ENCODE data around the gene PCDH15. TPM values are rescaled to one million over a fixed set of nuclear protein-coding genes. Genes with fewer than 3 reads are reported as not detected.

The PCDH15 gene
- total and polyA plus RNA-seq, 7 experiments from 2014 or later = not detected

DNA sequence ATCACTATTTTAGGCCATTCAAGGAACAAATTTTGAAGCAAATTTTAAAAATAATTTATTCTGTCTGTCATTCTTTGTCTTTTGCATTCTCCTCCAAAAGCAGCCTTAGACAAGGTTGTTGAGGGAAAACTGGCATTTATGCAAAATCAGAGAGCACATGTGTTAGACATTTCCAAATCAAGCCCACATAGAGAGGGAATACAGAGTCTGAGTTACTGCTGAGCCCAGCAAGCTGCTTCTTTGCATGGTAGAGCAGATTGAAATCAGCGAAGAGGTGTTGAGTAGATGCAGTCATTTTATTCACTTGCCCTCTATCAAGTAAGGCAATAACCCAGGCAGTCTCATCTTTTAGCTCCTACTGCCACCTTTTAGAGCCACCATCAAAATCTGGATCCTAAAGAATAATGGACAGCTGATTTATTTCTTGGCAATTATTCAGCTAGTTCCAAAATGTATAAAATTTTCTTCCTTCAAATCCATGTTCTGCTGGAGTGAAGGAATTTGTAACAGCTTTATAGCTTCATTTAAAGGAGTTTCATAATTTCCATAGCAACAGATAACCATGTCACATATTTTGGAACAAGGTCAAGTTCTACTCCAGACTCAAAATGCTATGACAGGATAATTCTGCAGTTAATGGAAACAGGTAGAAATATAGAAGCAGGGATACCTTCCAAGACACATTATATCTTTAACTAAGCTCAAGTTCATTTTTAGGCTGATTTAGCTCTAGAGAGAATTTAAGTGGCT lies 7.3 kb upstream of the PCDH15 start:
- DNase-seq (no peak), ATAC-seq (no peak)
- no peaks in the 10 kb centered on the region for H3K4me1 Mint-ChIP-seq
- Histone ChIP-seq H3K4me3 (ENCODE audit: low read length) (no peak overlapping the region), H3K27ac (ENCODE audit: low read depth, low read length) (no peak overlapping the region), H3K36me3 (ENCODE audit: control insufficient read depth in 2 of 3, insufficient read depth in 3 of 3, low read length in 3 of 3) (no peaks in the 10 kb centered on the region), H3K27me3 (ENCODE audit: control insufficient read depth in 2 of 2, insufficient read depth in 2 of 2, low read length in 2 of 2) (no peaks in the 10 kb centered on the region), H3K4me1 (ENCODE audit: control insufficient read depth in 2 of 2, insufficient read depth in 2 of 2, low read length in 2 of 2) (no peaks in the 10 kb centered on the region), H3K9me3 (ENCODE audit: control insufficient read depth in 2 of 3, low read length in 3 of 3) (no peaks in the 10 kb centered on the region)
- CTCF ChIA-PET = no interaction called here
- no peak overlapping the region for H3K4me3 Mint-ChIP-seq
- intact Hi-C loops (cut with micrococcal nuclease) = no loop called here
- H3K27me3 Mint-ChIP-seq = no peaks in the 10 kb centered on the region
- H3K27ac Mint-ChIP-seq = no peak overlapping the region
- peaks cover 0 to 8% (median 4%) of the 10 kb centered on the region in 11 donors for H3K9me3 Mint-ChIP-seq
- no peaks in the 10 kb centered on the region for H3K36me3 Mint-ChIP-seq
- POLR2A ChIA-PET = no interaction called here

- intact Hi-C loops (cut with micrococcal nuclease) = no loop called here
- Histone ChIP-seq H3K4me1 (ENCODE audit: control insufficient read depth in 2 of 2, insufficient read depth in 2 of 2, low read length in 2 of 2) (no peaks in the 10 kb centered on the region), H3K27ac (ENCODE audit: low read depth, low read length) (no peak overlapping the region), H3K27me3 (ENCODE audit: control insufficient read depth in 2 of 2, insufficient read depth in 2 of 2, low read length in 2 of 2) (no peaks in the 10 kb centered on the region), H3K4me3 (ENCODE audit: low read length) (no peak overlapping the region), H3K36me3 (ENCODE audit: control insufficient read depth in 2 of 3, insufficient read depth in 3 of 3, low read length in 3 of 3) (no peaks in the 10 kb centered on the region), H3K9me3 (ENCODE audit: control insufficient read depth in 2 of 3, low read length in 3 of 3) (no peaks in the 10 kb centered on the region)
- H3K27ac Mint-ChIP-seq = no peak overlapping the region
- no peak overlapping the region for H3K4me3 Mint-ChIP-seq
- no peaks in the 10 kb centered on the region for H3K4me1 Mint-ChIP-seq
- DNase-seq = no peak
- peaks cover 0 to 20% (median 2%) of the 10 kb centered on the region in 11 donors for H3K9me3 Mint-ChIP-seq
- CTCF ChIA-PET = no interaction called here
- POLR2A ChIA-PET = no interaction called here
- no peaks in the 10 kb centered on the region for H3K36me3 Mint-ChIP-seq
- H3K27me3 Mint-ChIP-seq = no peaks in the 10 kb centered on the region
- no peak for ATAC-seq
These were observed 1.5 kb downstream of the PCDH15 start for GRCh38 chr10:54799506-54799905.

DNA sequence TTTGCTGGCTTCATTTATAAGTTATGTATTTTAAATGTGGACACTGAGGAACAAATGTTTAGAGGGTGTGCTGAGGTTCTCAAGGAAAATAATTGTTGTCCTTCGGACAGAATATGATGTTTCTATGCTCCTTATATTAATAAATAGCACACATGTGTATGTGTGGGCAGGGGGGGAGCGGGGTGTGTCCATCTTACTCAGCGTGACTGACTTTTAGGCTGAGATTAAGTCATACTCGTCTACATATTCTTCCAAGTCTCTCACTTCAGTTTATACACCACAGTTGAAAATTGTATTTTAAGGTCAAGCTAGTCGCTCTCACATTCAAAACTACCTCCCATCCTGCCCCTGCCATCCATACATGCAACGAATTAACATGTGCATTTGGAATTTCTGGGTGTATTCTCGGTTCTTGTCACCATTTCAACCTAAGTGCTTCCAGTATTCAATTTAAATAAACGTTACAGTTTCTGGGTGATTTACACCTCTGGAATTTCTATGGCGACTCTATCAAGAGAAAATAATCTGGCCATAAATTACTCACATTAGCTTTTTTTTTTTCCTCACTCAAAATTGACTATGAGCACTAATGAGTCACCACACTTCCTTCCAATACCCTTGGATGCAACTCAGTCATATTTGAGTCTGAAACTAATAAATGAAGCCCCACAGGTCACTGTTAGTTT lies 3.3 kb downstream of the PCDH15 start:
- H3K9me3 ChIP-seq (ENCODE audit: control insufficient read depth in 2 of 3, low read length in 3 of 3) = no peaks in the 10 kb centered on the region
- ChIA-PET POLR2A (no interaction called here), CTCF (no interaction called here)
- H3K27me3 Mint-ChIP-seq = no peaks in the 10 kb centered on the region
- no peak overlapping the region for H3K4me3 Mint-ChIP-seq
- no peak overlapping the region for H3K27ac ChIP-seq (ENCODE audit: low read depth, low read length)
- H3K36me3 ChIP-seq (ENCODE audit: control insufficient read depth in 2 of 3, insufficient read depth in 3 of 3, low read length in 3 of 3) = no peaks in the 10 kb centered on the region
- peaks cover 0 to 20% (median 2%) of the 10 kb centered on the region in 11 donors for H3K9me3 Mint-ChIP-seq
- DNase-seq = no peak
- H3K4me3 ChIP-seq (ENCODE audit: low read length) = no peak overlapping the region
- no peaks in the 10 kb centered on the region for H3K4me1 Mint-ChIP-seq
- no peaks in the 10 kb centered on the region for H3K36me3 Mint-ChIP-seq
- no peaks in the 10 kb centered on the region for H3K27me3 ChIP-seq (ENCODE audit: control insufficient read depth in 2 of 2, insufficient read depth in 2 of 2, low read length in 2 of 2)
- intact Hi-C loops (cut with micrococcal nuclease) = no loop called here
- H3K27ac Mint-ChIP-seq = no peak overlapping the region
- H3K4me1 ChIP-seq (ENCODE audit: control insufficient read depth in 2 of 2, insufficient read depth in 2 of 2, low read length in 2 of 2) = no peaks in the 10 kb centered on the region
- no peak for ATAC-seq

GRCh38 chr10:54796881-54797280 lies 4.2 kb downstream of the PCDH15 start:
- Histone ChIP-seq H3K27ac (ENCODE audit: low read depth, low read length) (no peak overlapping the region), H3K9me3 (ENCODE audit: control insufficient read depth in 2 of 3, low read length in 3 of 3) (no peaks in the 10 kb centered on the region), H3K4me3 (ENCODE audit: low read length) (no peak overlapping the region), H3K36me3 (ENCODE audit: control insufficient read depth in 2 of 3, insufficient read depth in 3 of 3, low read length in 3 of 3) (no peaks in the 10 kb centered on the region), H3K4me1 (ENCODE audit: control insufficient read depth in 2 of 2, insufficient read depth in 2 of 2, low read length in 2 of 2) (no peaks in the 10 kb centered on the region), H3K27me3 (ENCODE audit: control insufficient read depth in 2 of 2, insufficient read depth in 2 of 2, low read length in 2 of 2) (no peaks in the 10 kb centered on the region)
- no peak overlapping the region for H3K4me3 Mint-ChIP-seq
- H3K4me1 Mint-ChIP-seq = no peaks in the 10 kb centered on the region
- no peaks in the 10 kb centered on the region for H3K27me3 Mint-ChIP-seq
- DNase-seq (no peak), ATAC-seq (no peak)
- intact Hi-C loops (cut with micrococcal nuclease) = no loop called here
- ChIA-PET POLR2A (no interaction called here), CTCF (no interaction called here)
- no peak overlapping the region for H3K27ac Mint-ChIP-seq
- H3K9me3 Mint-ChIP-seq = peaks cover 0 to 20% (median 2%) of the 10 kb centered on the region in 11 donors
- no peaks in the 10 kb centered on the region for H3K36me3 Mint-ChIP-seq

GRCh38 chr10:54776622-54777021 lies 24.4 kb downstream of the PCDH15 start:
- Histone ChIP-seq H3K36me3 (ENCODE audit: control insufficient read depth in 2 of 3, insufficient read depth in 3 of 3, low read length in 3 of 3) (no peaks in the 10 kb centered on the region), H3K4me1 (ENCODE audit: control insufficient read depth in 2 of 2, insufficient read depth in 2 of 2, low read length in 2 of 2) (no peaks in the 10 kb centered on the region), H3K27me3 (ENCODE audit: control insufficient read depth in 2 of 2, insufficient read depth in 2 of 2, low read length in 2 of 2) (no peaks in the 10 kb centered on the region), H3K9me3 (ENCODE audit: control insufficient read depth in 2 of 3, low read length in 3 of 3) (no peaks in the 10 kb centered on the region), H3K27ac (ENCODE audit: low read depth, low read length) (no peak overlapping the region), H3K4me3 (ENCODE audit: low read length) (no peak overlapping the region)
- POLR2A ChIA-PET = no interaction called here
- Mint-ChIP-seq H3K27ac (no peak overlapping the region), H3K9me3 (peaks cover 0 to 17% (median 5%) of the 10 kb centered on the region in 11 donors), H3K36me3 (peaks cover 0 to 4% (median 0%) of the 10 kb centered on the region in 5 donors), H3K4me3 (no peak overlapping the region), H3K4me1 (no peaks in the 10 kb centered on the region), H3K27me3 (no peaks in the 10 kb centered on the region)
- CTCF ChIA-PET = no interaction called here
- ATAC-seq = no peak
- intact Hi-C loops (cut with micrococcal nuclease) = no loop called here
- DNase-seq = no peak

- H3K4me1 ChIP-seq (ENCODE audit: control insufficient read depth in 2 of 2, insufficient read depth in 2 of 2, low read length in 2 of 2) = no peaks in the 10 kb centered on the region
- no peak overlapping the region for H3K4me3 Mint-ChIP-seq
- no peak for DNase-seq
- peaks cover 0 to 24% (median 4%) of the 10 kb centered on the region in 11 donors for H3K9me3 Mint-ChIP-seq
- no peak overlapping the region for H3K4me3 ChIP-seq (ENCODE audit: low read length)
- no peaks in the 10 kb centered on the region for H3K27me3 ChIP-seq (ENCODE audit: control insufficient read depth in 2 of 2, insufficient read depth in 2 of 2, low read length in 2 of 2)
- H3K9me3 ChIP-seq (ENCODE audit: control insufficient read depth in 2 of 3, low read length in 3 of 3) = no peaks in the 10 kb centered on the region
- no peaks in the 10 kb centered on the region for H3K4me1 Mint-ChIP-seq
- H3K27me3 Mint-ChIP-seq = no peaks in the 10 kb centered on the region
- H3K36me3 ChIP-seq (ENCODE audit: control insufficient read depth in 2 of 3, insufficient read depth in 3 of 3, low read length in 3 of 3) = no peaks in the 10 kb centered on the region
- no peak overlapping the region for H3K27ac ChIP-seq (ENCODE audit: low read depth, low read length)
- no peak for ATAC-seq
- peaks cover 0 to 4% (median 0%) of the 10 kb centered on the region in 5 donors for H3K36me3 Mint-ChIP-seq
- CTCF ChIA-PET = no interaction called here
- no peak overlapping the region for H3K27ac Mint-ChIP-seq
- intact Hi-C loops (cut with micrococcal nuclease) = no loop called here
- POLR2A ChIA-PET = no interaction called here
These were observed 28.4 kb downstream of the PCDH15 start for GRCh38 chr10:54772468-54773122.
